Keratinocyte (primary cell): ENCODE data around the gene SBSN. TPM values are rescaled to one million over a fixed set of nuclear protein-coding genes. Genes with fewer than 3 reads are reported as not detected.

Experiments used
- DNase-seq: peaks from one replicate; pipeline ENCODE4 v3.0.0-alpha.2; 2011; ENCODE audit warnings: low read depth, missing footprints, low spot score
- FAIRE-seq: peaks from 2 replicates; lab custom pipeline; 2011; peaks lifted over from hg19 to GRCh38; lab: Jason Lieb, UNC
- H2AFZ ChIP-seq: 2 replicates; pipeline ENCODE4 v1.6.0; 2012; ENCODE audit warnings: low read length, control low read depth, inconsistent platforms; ENCODE audit not compliant: control insufficient read depth
- H3K27ac ChIP-seq: 2 replicates; pipeline ENCODE4 v1.5.1; 2011; ENCODE audit warnings: low read length; ENCODE audit not compliant: control insufficient read depth, insufficient read depth
- H3K27me3 ChIP-seq: 3 replicates; pipeline ENCODE4 v1.6.0; 2011; ENCODE audit warnings: low read length; ENCODE audit not compliant: control insufficient read depth, insufficient read depth; ENCODE audit errors: extremely low read depth
- H3K36me3 ChIP-seq, 2 experiments: 2 replicates in 1 of 2; 3 replicates in 1 of 2; pipeline ENCODE4 v1.5.1; 2011; ENCODE audit warnings: low read length in 2 of 2, mild to moderate bottlenecking in 1 of 2; ENCODE audit not compliant: control insufficient read depth in 2 of 2, insufficient read depth in 2 of 2; ENCODE audit errors: extremely low read depth in 1 of 2
- H3K4me1 ChIP-seq: 3 replicates; pipeline ENCODE4 v1.5.1; 2011; ENCODE audit warnings: low read length; ENCODE audit not compliant: control insufficient read depth, insufficient read depth; ENCODE audit errors: extremely low read depth
- H3K4me2 ChIP-seq: 3 replicates; pipeline ENCODE4 v1.6.0; 2011; ENCODE audit warnings: low read depth, low read length; ENCODE audit not compliant: control insufficient read depth, insufficient read depth; ENCODE audit errors: extremely low read depth
- H3K4me3 ChIP-seq, 3 experiments: fragments of 200-600 bp in 1 of 3; sonication (generic) in 1 of 3; 2 replicates in 2 of 3; 3 replicates in 1 of 3; pipeline ENCODE4 v1.5.1; 2011 to 2016; ENCODE audit warnings: low read length in 3 of 3, mild to moderate bottlenecking in 3 of 3, control low read depth in 2 of 3, inconsistent platforms in 1 of 3, low read depth in 1 of 3, mixed read lengths in 1 of 3, mixed run types in 1 of 3, moderate library complexity in 1 of 3; ENCODE audit not compliant: control insufficient read depth in 2 of 3, insufficient read depth in 2 of 3; ENCODE audit errors: extremely low read depth in 1 of 3
- H3K79me2 ChIP-seq: 2 replicates; pipeline ENCODE4 v1.6.0; 2012; ENCODE audit warnings: low read length; ENCODE audit not compliant: control insufficient read depth, insufficient read depth
- H3K9ac ChIP-seq: 3 replicates; pipeline ENCODE4 v1.6.0; 2011; ENCODE audit warnings: low read length; ENCODE audit not compliant: control insufficient read depth, insufficient read depth; ENCODE audit errors: extremely low read depth
- H3K9me1 ChIP-seq: 3 replicates; pipeline ENCODE4 v1.6.0; 2011; ENCODE audit warnings: low read length; ENCODE audit not compliant: control insufficient read depth, insufficient read depth; ENCODE audit errors: extremely low read depth
- H3K9me3 ChIP-seq: 2 replicates; pipeline ENCODE4 v1.5.1; 2012; ENCODE audit warnings: low read depth, low read length; ENCODE audit not compliant: control insufficient read depth
- H4K20me1 ChIP-seq: 3 replicates; pipeline ENCODE4 v1.6.0; 2011; ENCODE audit warnings: low read length; ENCODE audit not compliant: control insufficient read depth, insufficient read depth; ENCODE audit errors: extremely low read depth
- CTCF ChIP-seq, 3 experiments: IDR thresholded peaks in 1 of 3; conservative IDR thresholded peaks in 1 of 3; optimal IDR thresholded peaks in 1 of 3; 2 replicates in 2 of 3; 3 replicates in 1 of 3; pipeline versions ENCODE3 to v1.5.1; 2011; ENCODE audit warnings: low read length in 3 of 3, mild to moderate bottlenecking in 3 of 3, moderate library complexity in 2 of 3, control low read depth in 1 of 3, inconsistent platforms in 1 of 3; ENCODE audit not compliant: insufficient read depth in 2 of 3; ENCODE audit errors: extremely low read depth in 1 of 3
- EZH2 ChIP-seq: IDR thresholded peaks from one replicate; pipeline ENCODE4 v1.6.1; 2012; ENCODE audit warnings: inconsistent platforms, mild to moderate bottlenecking, low read length, moderate library complexity
- dilution Hi-C: fragments of 300-500 bp; cut with MboI; formaldehyde crosslinking; loops from one replicate; pipeline ENCODE4 v1.7.0; 2020; ENCODE audit warnings: low sequenced_read_pairs; ENCODE audit not compliant: extremely low pct_ligation_motif_present
- polyA plus RNA-seq, 5 experiments: library from polyadenylated mRNA; depleted of rRNA in 3 of 5; stranded (reverse) in 3 of 5; stranded (forward) in 1 of 5; unstranded in 1 of 5; fragments of >200 nt; gene quantifications; 1 replicate in 1 of 5; 2 replicates in 3 of 5; 3 replicates in 1 of 5; pipeline versions ENCODE4 v1.2.1 to v1.2.3, GENCODE V29; 2011 to 2012; ENCODE audit warnings: missing spikeins in 2 of 5, low read depth in 1 of 5, low replicate concordance in 1 of 5

The SBSN gene
- polyA plus RNA-seq, 1 donor (not counting 4 experiments of a cell fraction or from before 2014, with no cell fraction given): 49.0 TPM

GRCh38 chr19:35539314-35539713 is 11.2 kb upstream of the SBSN start:
- Histone ChIP-seq H3K79me2 (peaks cover 7% of the 10 kb centered on the region), H3K4me3 (no peak overlapping the region), H3K9ac (no peak overlapping the region), H3K27ac (no peak overlapping the region), H2AFZ (no peak overlapping the region), H4K20me1 (no peaks in the 10 kb centered on the region), H3K9me3 (no peaks in the 10 kb centered on the region), H3K27me3 (peaks cover 7% of the 10 kb centered on the region), H3K36me3 (peaks cover 4 to 6% of the 10 kb centered on the region in 2 experiments), H3K4me2 (no peak overlapping the region), H3K9me1 (no peaks in the 10 kb centered on the region), H3K4me1 (peaks cover 3% of the 10 kb centered on the region)
- dilution Hi-C loops: no loop called here
- no peak for FAIRE-seq
- DNase-seq: no peak
- no peak for TF ChIP-seq CTCF (optimal IDR thresholded peaks at IDR 0.05 in 1 of 3, IDR thresholded peaks at IDR 0.05 in 1 of 3, conservative IDR thresholded peaks at IDR 0.05 in 1 of 3; ENCODE audit: extremely low read depth in 1 of 3, insufficient read depth in 2 of 3, low read length in 3 of 3)
- TF ChIP-seq EZH2: no peak

- H3K9me1 ChIP-seq: no peaks in the 10 kb centered on the region
- no peaks in the 10 kb centered on the region for H3K36me3 ChIP-seq
- H3K9me3 ChIP-seq: no peaks in the 10 kb centered on the region
- no peaks in the 10 kb centered on the region for H4K20me1 ChIP-seq
- DNase-seq (no peak), FAIRE-seq (no peak)
- no peak overlapping the region for H3K4me3 ChIP-seq
- dilution Hi-C loops: no loop called here
- H3K4me1 ChIP-seq: no peaks in the 10 kb centered on the region
- H3K9ac ChIP-seq: no peak overlapping the region
- TF ChIP-seq CTCF (optimal IDR thresholded peaks at IDR 0.05 in 1 of 3, IDR thresholded peaks at IDR 0.05 in 1 of 3, conservative IDR thresholded peaks at IDR 0.05 in 1 of 3; ENCODE audit: extremely low read depth in 1 of 3, insufficient read depth in 2 of 3, low read length in 3 of 3) (no peak), EZH2 (no peak)
- H3K79me2 ChIP-seq: no peaks in the 10 kb centered on the region
- H3K27me3 ChIP-seq: peaks cover 30% of the 10 kb centered on the region
- H2AFZ ChIP-seq: no peak overlapping the region
- H3K4me2 ChIP-seq: no peak overlapping the region
- H3K27ac ChIP-seq: no peak overlapping the region
Observed at GRCh38 chr19:35534803-35535480, 6.8 kb upstream of the SBSN start.
